Neutrophil (primary cell): ENCODE results near the gene ZNF138.

Experiments used
- H3K27ac ChIP-seq: fragments of 200-600 bp; sonication (generic); 2 replicates; pipeline ENCODE4 v1.5.1; 2016; ENCODE audit warnings: mild to moderate bottlenecking, moderate library complexity
- H3K27me3 ChIP-seq: fragments of 200-600 bp; sonication (generic); 2 replicates; pipeline ENCODE4 v1.6.0; 2016; ENCODE audit warnings: mild to moderate bottlenecking
- H3K36me3 ChIP-seq: fragments of 200-600 bp; sonication (generic); 2 replicates; pipeline ENCODE4 v1.5.1; 2017
- H3K4me1 ChIP-seq, 2 experiments: fragments of 200-600 bp in 1 of 2; sonication (generic) in 1 of 2; 1 replicate in 1 of 2; 2 replicates in 1 of 2; pipeline versions ENCODE4 v1.5.1 to v1.6.1; 2013 to 2016; ENCODE audit warnings: low read depth in 1 of 2, low read length in 1 of 2, mild to moderate bottlenecking in 1 of 2, moderate library complexity in 1 of 2; ENCODE audit not compliant: control insufficient read depth in 1 of 2, insufficient read depth in 1 of 2
- H3K4me3 ChIP-seq, 2 experiments: fragments of 200-600 bp in 1 of 2; sonication (generic) in 1 of 2; 1 replicate in 1 of 2; 2 replicates in 1 of 2; pipeline ENCODE4 v1.5.1; 2013 to 2016; ENCODE audit warnings: low read depth in 1 of 2, low read length in 1 of 2, mild to moderate bottlenecking in 1 of 2, moderate library complexity in 1 of 2
- H3K9me3 ChIP-seq: fragments of 200-600 bp; sonication (generic); 2 replicates; pipeline ENCODE4 v1.5.1; 2016
- TF ChIP-seq, protein P1 (sequence below): fragments of 200-600 bp; sonication (generic); IDR thresholded peaks from 2 replicates; pipeline ENCODE4 v1.5.1; 2016; ENCODE audit warnings: antibody characterized with exemption

ZNF138 gene

DNA sequence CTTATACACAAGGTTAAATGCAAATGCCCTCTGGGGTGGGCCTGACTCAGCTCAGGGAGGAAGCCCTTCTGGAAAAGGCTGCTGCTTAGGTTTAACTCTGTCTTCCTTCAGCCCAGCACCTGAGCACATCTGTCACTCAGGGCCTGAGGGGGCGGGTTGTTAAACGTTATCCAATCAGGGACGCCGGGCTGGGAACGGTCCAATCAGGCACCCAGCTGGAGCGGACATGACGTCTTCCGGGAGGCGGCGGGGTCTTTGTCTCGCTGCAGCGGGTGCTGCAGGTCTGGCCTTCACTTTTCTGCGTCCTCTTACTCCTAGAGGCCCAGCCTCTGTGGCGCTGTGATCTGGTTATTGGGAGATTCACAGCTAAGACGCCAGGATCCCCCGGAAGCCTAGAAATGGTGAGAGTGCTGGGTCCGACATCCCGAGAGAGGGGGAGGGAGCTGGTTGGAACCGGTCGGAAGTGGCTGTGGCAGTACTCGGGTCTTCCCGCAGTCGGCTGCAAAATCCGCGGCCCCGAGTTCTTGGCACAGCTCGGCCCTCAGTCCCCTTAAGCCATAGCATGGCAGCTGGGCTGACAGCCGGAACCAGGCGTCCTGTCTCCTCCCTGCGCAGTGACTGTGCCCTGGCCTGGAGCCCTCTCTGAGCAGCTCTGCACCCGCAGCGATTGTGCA, at the start of gene ZNF138:
Gene ZNF138, plus strand, starts transcription at position 258 of the 674 bp plus-strand sequence. Its CDS starts 141 bp downstream, at position 399.
- H3K27me3 ChIP-seq, result no peaks in the 10 kb centered on the region
- no peaks in the 10 kb centered on the region for H3K9me3 ChIP-seq
- TF ChIP-seq, protein P1, sequence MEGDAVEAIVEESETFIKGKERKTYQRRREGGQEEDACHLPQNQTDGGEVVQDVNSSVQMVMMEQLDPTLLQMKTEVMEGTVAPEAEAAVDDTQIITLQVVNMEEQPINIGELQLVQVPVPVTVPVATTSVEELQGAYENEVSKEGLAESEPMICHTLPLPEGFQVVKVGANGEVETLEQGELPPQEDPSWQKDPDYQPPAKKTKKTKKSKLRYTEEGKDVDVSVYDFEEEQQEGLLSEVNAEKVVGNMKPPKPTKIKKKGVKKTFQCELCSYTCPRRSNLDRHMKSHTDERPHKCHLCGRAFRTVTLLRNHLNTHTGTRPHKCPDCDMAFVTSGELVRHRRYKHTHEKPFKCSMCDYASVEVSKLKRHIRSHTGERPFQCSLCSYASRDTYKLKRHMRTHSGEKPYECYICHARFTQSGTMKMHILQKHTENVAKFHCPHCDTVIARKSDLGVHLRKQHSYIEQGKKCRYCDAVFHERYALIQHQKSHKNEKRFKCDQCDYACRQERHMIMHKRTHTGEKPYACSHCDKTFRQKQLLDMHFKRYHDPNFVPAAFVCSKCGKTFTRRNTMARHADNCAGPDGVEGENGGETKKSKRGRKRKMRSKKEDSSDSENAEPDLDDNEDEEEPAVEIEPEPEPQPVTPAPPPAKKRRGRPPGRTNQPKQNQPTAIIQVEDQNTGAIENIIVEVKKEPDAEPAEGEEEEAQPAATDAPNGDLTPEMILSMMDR, result no peak
- peaks cover 6 to 10% of the 10 kb centered on the region in 2 experiments for H3K4me1 ChIP-seq
- H3K27ac ChIP-seq, result peak within 1 kb of the TSS; percentile 54
- H3K36me3 ChIP-seq, result no peaks in the 10 kb centered on the region
- H3K4me3 ChIP-seq, result peak within 1 kb of the TSS; percentile 65 to 81

DNA sequence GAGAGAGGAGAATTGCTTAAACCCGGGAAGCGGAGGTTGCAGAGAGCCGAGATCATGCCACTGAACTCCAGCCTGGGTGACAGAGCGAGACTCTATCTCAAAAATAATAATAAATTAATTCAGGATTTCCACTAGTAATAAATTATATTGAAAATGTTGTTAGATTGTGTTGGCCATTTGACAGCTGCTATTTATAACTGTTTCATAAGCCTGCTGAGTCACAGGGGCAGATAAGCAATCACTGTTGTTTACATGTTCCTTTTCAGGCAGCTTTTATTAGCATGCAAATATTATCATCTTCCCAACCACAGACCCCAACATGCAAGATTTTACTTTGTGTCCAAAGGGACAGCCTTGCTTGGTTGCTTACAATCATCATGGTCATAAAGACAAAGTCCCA, 49.5 kb upstream of the ZNF138 start:
- TF ChIP-seq, protein P1, result no peak
- Histone ChIP-seq H3K27ac (no peak overlapping the region), H3K36me3 (no peaks in the 10 kb centered on the region), H3K4me3 (no peak overlapping the region), H3K27me3 (no peaks in the 10 kb centered on the region), H3K9me3 (no peaks in the 10 kb centered on the region), H3K4me1 (no peaks in the 10 kb centered on the region)

GRCh38 chr7:64747802-64748201, 46.4 kb upstream of the ZNF138 start:
- Histone ChIP-seq H3K9me3 (peaks cover 4% of the 10 kb centered on the region), H3K4me1 (no peaks in the 10 kb centered on the region), H3K27me3 (no peaks in the 10 kb centered on the region), H3K27ac (no peak overlapping the region), H3K4me3 (no peak overlapping the region), H3K36me3 (no peaks in the 10 kb centered on the region)
- TF ChIP-seq, protein P1, result no peak

GRCh38 chr7:64753032-64753431, 41.2 kb upstream of the ZNF138 start:
- Histone ChIP-seq H3K27me3 (no peaks in the 10 kb centered on the region), H3K9me3 (peaks cover 4% of the 10 kb centered on the region), H3K36me3 (no peaks in the 10 kb centered on the region), H3K27ac (no peak overlapping the region), H3K4me1 (no peaks in the 10 kb centered on the region), H3K4me3 (no peak overlapping the region)
- TF ChIP-seq, protein P1, result no peak

DNA sequence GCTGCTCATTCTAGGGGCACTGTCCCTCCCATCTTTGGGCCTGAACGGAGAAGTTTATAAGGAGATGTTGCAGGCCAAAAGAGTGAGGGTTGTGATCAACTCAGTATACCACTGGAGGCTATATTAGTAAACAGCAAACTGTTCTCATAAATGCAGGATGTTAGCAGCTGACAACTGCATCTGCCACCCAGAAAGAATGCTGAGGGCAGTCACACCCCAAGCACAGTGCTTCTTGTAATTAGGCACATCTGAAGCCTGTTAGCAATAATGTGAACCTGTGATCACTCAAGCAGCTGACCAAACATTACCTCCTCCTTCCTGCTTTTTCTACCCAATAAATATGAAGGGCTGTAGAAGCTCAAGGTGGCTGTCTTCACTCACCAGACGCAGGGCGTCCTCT, 38.4 kb upstream of the ZNF138 start:
- H3K27me3 ChIP-seq, result no peaks in the 10 kb centered on the region
- H3K4me1 ChIP-seq, result no peaks in the 10 kb centered on the region
- TF ChIP-seq, protein P1, result no peak
- H3K27ac ChIP-seq, result no peak overlapping the region
- H3K4me3 ChIP-seq, result no peak overlapping the region
- no peaks in the 10 kb centered on the region for H3K9me3 ChIP-seq
- H3K36me3 ChIP-seq, result no peaks in the 10 kb centered on the region
